HK-2 (cell line): Measurements from ENCODE around the gene KRTAP10-6.
"Not testable (repeated sequence)": the region's sequence is repeated elsewhere in the genome, so short reads cannot be mapped to it uniquely, and the experiment has no call there.

ENCODE experiments used
- DNase-seq: peaks from one replicate; pipeline ENCODE4 v3.0.0-alpha.2; 2018; ENCODE audit not compliant: unreplicated experiment

The KRTAP10-6 gene, protein sequence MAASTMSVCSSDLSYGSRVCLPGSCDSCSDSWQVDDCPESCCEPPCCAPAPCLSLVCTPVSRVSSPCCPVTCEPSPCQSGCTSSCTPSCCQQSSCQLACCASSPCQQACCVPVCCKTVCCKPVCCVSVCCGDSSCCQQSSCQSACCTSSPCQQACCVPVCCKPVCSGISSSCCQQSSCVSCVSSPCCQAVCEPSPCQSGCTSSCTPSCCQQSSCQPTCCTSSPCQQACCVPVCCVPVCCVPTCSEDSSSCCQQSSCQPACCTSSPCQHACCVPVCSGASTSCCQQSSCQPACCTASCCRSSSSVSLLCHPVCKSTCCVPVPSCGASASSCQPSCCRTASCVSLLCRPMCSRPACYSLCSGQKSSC

DNA sequence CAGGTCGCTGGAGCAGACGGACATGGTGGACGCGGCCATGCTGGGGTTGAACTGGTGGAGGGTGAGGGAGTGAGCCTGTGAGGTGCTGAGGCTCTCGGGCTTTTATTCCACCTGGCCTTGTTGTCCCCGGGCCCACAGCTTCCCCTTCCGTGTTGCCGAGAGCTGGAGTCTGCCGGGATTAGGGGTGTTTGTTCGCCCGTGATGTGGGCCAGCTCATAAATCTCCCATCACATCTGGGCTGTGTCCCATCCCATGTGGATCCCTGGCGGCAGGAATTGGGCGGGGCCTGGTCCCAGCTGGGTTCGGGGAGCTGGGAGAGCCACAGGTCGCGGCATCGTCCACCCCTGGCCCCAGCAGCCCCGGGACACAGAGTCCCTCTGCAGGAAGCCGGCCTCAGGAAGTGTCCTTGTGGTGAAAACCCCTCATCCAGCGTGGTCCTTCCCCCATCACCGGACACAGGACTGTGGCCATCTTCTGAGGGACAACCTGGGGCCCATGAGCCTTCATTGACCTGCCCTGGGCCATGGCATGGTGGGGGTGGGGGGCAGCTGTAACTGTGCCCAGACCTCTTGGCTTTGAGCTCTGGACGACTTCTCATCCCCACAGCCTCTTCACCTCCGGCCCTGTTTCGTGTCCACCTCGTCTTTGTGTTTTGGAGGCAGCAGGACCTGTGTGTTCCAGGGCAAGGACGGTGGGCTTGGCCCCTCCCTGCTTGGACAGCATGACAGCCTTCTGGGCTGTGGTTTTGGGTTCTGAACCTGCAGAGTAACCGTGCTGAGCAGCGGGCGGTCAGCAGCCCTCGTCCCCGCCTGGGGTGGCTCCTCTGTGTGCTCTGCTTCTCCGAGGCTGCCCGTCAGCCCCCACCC, at the start of gene KRTAP10-6:
Gene KRTAP10-6, minus strand, starts transcription at position 60 of the 866 bp plus-strand sequence. Its CDS starts 21 bp downstream, at position 39.
- no peak for DNase-seq

DNA sequence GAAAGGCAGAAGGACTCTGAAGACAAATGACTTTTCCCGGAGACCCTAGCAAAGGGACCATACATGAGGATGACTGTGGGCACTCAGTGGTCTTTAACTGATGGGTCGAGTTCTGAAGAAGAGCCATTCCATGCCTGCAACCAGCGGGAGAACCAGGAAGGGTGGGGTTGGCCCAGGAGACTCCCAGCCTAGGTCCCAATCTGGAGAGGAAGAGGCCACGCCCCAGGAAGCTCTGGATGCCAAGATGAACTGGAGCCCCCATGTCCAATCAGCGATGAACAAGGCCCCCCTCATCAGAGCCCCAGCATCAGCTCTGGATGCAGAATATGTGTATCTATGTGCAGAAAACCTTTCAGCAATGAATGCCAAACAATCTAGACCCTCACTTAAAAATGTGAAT, 48.5 kb upstream of the KRTAP10-6 start:
- DNase-seq = no peak

GRCh38 chr21:44639331-44639655, 47.0 kb upstream of the KRTAP10-6 start:
- DNase-seq = no peak

GRCh38 chr21:44638506-44639330, 46.4 kb upstream of the KRTAP10-6 start:
- DNase-seq = not testable (repeated sequence)

GRCh38 chr21:44637851-44638348, 45.6 kb upstream of the KRTAP10-6 start:
- DNase-seq = not testable (repeated sequence)

- DNase-seq = no peak
Observed at GRCh38 chr21:44637018-44637850, 44.9 kb upstream of the KRTAP10-6 start, which contains the start of gene KRTAP10-10. Gene KRTAP10-10, plus strand, starts transcription at chr21:44637356. Its CDS starts 62 bp downstream, at chr21:44637418.

DNA sequence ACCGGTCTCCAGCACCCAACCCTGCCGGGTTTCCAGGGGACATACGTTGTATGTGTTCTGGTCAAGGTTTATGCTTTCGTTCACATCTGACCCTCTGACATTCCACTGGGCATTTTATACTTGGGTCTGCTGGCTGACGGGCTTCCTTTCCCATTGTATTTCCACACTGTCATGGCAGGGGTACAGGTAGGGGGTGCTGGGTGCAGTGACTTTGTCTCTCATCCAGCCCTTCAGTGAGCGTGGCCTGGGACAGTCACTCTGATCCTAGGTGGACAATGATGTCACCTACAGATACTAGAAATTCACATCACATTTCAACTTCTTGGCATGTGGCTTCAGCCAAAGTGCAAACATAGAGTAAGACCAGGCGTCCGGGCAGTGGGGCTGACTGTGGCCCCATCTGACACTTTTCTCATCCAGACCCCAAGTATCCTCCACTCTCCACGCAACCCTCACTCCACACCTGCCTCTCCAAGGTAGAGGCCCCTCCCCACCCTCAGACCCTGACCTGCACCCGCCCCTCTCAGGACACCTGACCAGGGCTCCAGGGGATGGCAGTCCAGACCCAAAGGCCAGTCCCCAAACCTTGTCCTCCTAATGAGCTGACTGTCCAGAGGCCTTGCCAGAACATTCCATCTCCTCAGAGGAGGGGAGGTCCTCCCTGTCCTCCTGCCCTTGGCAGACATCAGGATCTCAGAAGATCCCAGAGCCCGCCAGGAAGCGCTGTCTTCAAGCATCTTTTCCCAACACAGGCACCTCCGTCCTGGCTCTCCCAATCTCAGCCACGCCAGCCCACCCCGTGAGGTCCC, 44.1 kb upstream of the KRTAP10-6 start:
- no peak for DNase-seq

GRCh38 chr21:44632067-44632466, 39.8 kb upstream of the KRTAP10-6 start:
- DNase-seq = no peak

- no peak for DNase-seq
Observed at GRCh38 chr21:44630440-44630839, 38.1 kb upstream of the KRTAP10-6 start.

DNA sequence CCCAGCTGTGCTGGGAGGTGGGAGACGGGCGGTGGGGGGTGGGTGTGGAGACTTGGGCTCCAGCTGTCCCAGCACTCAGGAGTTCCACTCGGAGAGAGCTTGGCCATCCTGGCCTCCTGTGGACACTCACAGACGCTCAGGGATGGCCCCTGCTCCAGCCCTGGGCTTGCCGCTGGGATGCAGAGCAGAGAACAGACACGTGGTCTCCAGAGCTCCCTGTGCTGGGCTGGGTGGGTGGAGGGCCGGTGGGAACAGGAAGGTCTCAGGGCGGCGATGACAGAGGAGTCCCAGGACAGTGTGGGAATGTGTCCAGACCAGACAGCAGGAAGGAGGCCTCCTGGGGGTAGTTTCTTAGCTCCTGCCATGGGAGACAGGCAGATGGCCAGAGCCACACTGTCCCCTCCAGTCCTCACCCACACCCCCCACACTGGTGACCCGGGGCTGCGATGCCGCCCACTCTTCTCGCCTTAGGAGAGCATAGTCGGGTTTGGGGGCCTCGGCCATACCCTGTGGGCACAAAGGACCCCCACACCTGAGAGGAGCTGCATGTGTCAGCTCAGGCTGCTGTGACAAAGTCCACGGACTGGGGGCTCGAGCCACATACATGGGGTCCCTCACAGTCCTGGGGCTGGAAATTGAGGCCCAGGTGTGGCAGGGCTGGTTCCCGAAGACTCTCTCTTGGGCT, 36.5 kb upstream of the KRTAP10-6 start:
- DNase-seq = no peak

- not testable (repeated sequence) for DNase-seq
Observed at GRCh38 chr21:44627831-44628233, 35.5 kb upstream of the KRTAP10-6 start.

DNA sequence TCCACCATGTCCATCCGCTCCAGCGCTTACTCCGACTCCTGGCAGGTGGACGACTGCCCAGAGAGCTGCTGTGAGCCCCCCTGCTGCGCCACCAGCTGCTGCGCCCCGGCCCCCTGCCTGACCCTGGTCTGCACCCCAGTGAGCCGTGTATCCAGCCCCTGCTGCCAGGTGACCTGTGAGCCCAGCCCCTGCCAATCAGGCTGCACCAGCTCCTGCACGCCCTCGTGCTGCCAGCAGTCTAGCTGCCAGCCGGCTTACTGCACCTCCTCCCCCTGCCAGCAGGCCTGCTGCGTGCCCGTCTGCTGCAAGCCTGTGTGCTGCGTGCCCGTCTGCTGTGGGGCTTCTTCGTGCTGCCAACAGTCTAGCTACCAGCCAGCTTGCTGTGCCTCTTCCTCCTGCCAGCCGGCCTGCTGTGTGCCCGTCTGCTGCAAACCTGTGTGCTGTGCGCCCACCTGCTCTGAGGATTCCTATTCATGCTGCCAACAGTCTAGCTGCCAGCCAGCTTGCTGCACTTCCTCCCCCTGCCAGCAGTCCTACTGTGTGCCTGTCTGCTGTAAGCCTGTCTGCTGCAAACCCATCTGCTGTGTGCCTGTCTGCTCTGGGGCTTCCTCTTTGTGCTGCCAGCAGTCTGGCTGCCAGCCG, 35.0 kb upstream of the KRTAP10-6 start:
- DNase-seq = not testable (repeated sequence)

DNA sequence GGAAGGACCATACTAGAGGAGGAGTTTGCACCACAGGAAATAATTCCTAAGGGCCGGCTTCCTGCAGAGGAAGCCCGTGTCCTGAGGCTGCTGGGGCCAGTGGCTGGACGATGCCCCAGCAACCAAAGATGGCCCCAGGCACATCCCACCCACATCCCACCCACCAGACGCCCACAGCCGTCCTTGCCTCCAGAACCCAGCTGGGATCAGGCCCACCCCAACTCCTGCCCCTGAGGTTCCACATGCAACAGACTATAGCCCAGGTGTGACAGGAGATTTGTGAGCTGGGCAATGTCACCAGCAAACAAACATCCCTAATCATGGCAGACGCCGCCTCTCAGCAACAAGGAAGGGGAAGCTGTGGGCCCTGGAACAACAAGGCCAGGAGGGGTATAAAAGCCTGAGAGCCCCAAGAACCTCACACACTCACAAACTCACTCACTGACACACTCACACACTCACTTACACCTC, 34.4 kb upstream of the KRTAP10-6 start, which contains the start of gene KRTAP10-9:
Gene KRTAP10-9, plus strand, starts transcription at position 421 of the 471 bp plus-strand sequence. CDS start 79 bp downstream, outside the sequence.
- DNase-seq = no peak

GRCh38 chr21:44626262-44626661, 34.0 kb upstream of the KRTAP10-6 start:
- no peak for DNase-seq

DNA sequence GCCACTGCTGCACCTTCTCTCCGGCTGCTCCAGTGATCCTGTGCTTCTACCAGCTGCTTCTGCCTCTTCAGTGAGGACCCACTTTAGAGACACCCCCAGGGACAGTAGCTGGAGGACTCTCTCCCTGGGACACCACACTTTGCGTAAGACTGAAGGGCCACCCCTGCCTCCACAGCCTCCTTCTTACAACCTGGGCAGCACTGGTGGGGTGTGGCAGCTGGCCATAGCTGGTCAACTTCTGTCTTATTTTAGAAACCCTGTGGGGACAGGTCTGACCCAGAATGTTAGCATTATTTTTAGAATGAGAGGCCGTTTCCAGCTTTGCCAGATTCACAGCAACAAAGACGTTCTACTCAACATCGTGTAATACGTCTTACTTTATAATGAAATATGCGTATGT, 33.5 kb upstream of the KRTAP10-6 start:
- DNase-seq = no peak

DNA sequence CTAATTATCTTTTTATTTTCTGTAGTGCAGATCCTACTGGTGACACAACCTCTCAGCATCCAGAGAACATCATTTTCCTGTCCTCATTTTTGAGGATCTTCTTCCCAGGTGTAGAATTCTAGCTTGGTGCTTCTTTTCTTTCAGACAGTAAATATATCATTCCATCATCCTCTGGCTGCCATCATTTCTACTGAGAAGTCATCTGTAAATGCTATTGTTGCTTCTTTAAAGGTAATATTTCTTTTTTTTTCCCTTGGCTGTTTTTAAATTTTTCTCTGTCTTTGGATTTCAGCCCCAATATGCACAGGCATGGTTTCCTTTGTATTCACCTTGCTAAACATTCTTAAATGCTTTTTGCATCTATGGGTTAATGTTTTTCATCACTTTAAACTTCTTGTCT, 31.3 kb upstream of the KRTAP10-6 start:
- no peak for DNase-seq

GRCh38 chr21:44619886-44620285, 27.6 kb upstream of the KRTAP10-6 start:
- no peak for DNase-seq

GRCh38 chr21:44618909-44619308, 26.6 kb upstream of the KRTAP10-6 start:
- DNase-seq = no peak

- DNase-seq = no peak
Observed at GRCh38 chr21:44618504-44618903, 26.2 kb upstream of the KRTAP10-6 start.
